Measurements from ENCODE around the gene ZNF205.
"Not testable (repeated sequence)": the region's sequence is repeated elsewhere in the genome, so short reads cannot be mapped to it uniquely, and the experiment has no call there.

ZNF205 gene

GRCh38 chr16:3068487-3068886, 43.9 kb upstream of the ZNF205 start:
- Mint-ChIP-seq H3K27me3 (ENCODE audit: low read depth, poor library complexity) (peaks cover 9% of the 10 kb centered on the region), H3K4me1 (peaks cover 38% of the 10 kb centered on the region), H3K9me3 (no peaks in the 10 kb centered on the region), H3K36me3 (ENCODE audit: low read depth) (no peaks in the 10 kb centered on the region), H3K4me3 (no peak overlapping the region), H3K27ac (no peak overlapping the region)
- no peak for TF ChIP-seq CTCF (IDR thresholded peaks at IDR 0.05)
- no peak for DNase-seq

DNA sequence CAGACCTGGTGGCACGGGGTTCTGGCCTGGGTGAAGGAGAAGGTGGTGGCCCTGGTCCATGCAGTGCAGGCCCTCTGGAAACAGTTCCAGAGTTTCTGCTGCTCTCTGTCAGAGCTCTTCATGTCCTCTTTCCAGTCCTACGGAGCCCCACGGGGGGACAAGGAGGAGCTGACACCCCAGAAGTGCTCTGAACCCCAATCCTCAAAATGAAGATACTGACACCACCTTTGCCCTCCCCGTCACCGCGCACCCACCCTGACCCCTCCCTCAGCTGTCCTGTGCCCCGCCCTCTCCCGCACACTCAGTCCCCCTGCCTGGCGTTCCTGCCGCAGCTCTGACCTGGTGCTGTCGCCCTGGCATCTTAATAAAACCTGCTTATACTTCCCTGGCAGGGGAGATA, 43.2 kb upstream of the ZNF205 start:
- H3K4me1 Mint-ChIP-seq = peaks cover 45% of the 10 kb centered on the region
- not testable (repeated sequence) for H3K27me3 Mint-ChIP-seq (ENCODE audit: low read depth, poor library complexity); H3K4me3 Mint-ChIP-seq; H3K9me3 Mint-ChIP-seq; H3K27ac Mint-ChIP-seq; DNase-seq; H3K36me3 Mint-ChIP-seq (ENCODE audit: low read depth)

DNA sequence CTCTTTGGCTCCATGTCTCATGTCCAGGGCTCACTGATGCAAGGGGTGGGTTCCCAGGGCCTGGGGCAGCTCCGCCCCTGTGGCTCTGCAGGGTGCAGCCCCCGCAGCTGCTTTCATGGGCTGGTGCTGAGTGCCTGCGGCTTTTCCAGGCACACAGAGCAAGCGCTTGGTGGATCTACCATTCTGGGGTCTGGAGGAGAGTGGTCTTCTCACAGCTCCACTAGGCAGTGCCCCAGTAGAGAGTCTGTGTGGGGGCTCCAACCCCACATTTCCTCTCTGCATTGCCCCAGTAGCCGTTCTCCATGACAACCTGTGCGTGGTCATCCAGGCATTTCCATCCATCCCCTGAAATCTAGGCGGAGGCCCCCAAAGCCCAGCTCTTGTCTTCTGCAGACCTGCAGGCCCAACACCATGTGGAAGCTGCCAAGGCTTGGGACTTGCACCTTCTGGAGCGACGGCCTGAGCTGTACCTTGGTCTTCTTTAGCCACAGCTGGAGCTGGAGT, 41.7 kb upstream of the ZNF205 start:
- no peak overlapping the region for H3K4me3 Mint-ChIP-seq
- no peak for DNase-seq
- no peaks in the 10 kb centered on the region for H3K36me3 Mint-ChIP-seq (ENCODE audit: low read depth)

DNA sequence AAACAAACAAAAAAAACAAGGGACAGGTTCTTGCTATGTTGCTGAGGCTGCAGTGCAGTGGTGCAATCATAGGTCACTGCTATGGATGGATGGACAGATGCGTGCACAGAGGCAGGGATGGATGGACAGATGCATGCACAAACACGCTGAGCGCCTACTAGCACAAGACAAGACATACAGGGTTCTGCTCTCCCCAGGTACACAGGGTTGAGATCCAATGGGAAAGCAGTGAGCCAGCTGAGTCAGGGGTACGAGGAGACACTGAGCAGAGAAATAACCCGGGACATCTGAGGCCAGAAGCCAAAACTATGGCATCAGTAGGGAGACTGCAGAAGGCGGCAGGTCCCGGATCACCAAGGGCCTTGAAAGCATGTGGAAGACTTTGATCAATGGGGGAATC, 40.7 kb upstream of the ZNF205 start:
- H3K36me3 Mint-ChIP-seq (ENCODE audit: low read depth) = no peaks in the 10 kb centered on the region

More for the DNA sequence above, 41.7 kb upstream of the ZNF205 start:
- peaks cover 53% of the 10 kb centered on the region for H3K4me1 Mint-ChIP-seq
- TF ChIP-seq CTCF (IDR thresholded peaks at IDR 0.05) = no peak
- H3K27ac Mint-ChIP-seq = no peak overlapping the region
- peaks cover 16% of the 10 kb centered on the region for H3K27me3 Mint-ChIP-seq (ENCODE audit: low read depth, poor library complexity)
- no peaks in the 10 kb centered on the region for H3K9me3 Mint-ChIP-seq

GRCh38 chr16:3072148-3072547, 40.2 kb upstream of the ZNF205 start:
- H3K27ac Mint-ChIP-seq; DNase-seq; H3K4me3 Mint-ChIP-seq; H3K36me3 Mint-ChIP-seq (ENCODE audit: low read depth); H3K9me3 Mint-ChIP-seq: not testable (repeated sequence)
- Mint-ChIP-seq H3K27me3 (ENCODE audit: low read depth, poor library complexity) (peaks cover 22% of the 10 kb centered on the region), H3K4me1 (peaks cover 50% of the 10 kb centered on the region)

More for the DNA sequence above, 40.7 kb upstream of the ZNF205 start:
- H3K27me3 Mint-ChIP-seq (ENCODE audit: low read depth, poor library complexity) = peaks cover 20% of the 10 kb centered on the region
- H3K9me3 Mint-ChIP-seq = no peaks in the 10 kb centered on the region
- H3K27ac Mint-ChIP-seq = peak overlapping the region; percentile 24
- H3K4me3 Mint-ChIP-seq = no peak overlapping the region
- no peak for TF ChIP-seq CTCF (IDR thresholded peaks at IDR 0.05)
- no peak for DNase-seq
- peaks cover 54% of the 10 kb centered on the region for H3K4me1 Mint-ChIP-seq

- peaks cover 48% of the 10 kb centered on the region for H3K4me1 Mint-ChIP-seq
- not testable (repeated sequence) for H3K4me3 Mint-ChIP-seq; DNase-seq; H3K36me3 Mint-ChIP-seq (ENCODE audit: low read depth); H3K9me3 Mint-ChIP-seq; H3K27ac Mint-ChIP-seq
- H3K27me3 Mint-ChIP-seq (ENCODE audit: low read depth, poor library complexity) = peaks cover 22% of the 10 kb centered on the region
These were observed 39.7 kb upstream of the ZNF205 start for GRCh38 chr16:3072576-3073263.

- TF ChIP-seq CTCF (IDR thresholded peaks at IDR 0.05) = no peak
- no peak for DNase-seq
- no peaks in the 10 kb centered on the region for H3K9me3 Mint-ChIP-seq
- peaks cover 48% of the 10 kb centered on the region for H3K4me1 Mint-ChIP-seq
- H3K27ac Mint-ChIP-seq = no peak overlapping the region
- H3K36me3 Mint-ChIP-seq (ENCODE audit: low read depth) = no peaks in the 10 kb centered on the region
- H3K27me3 Mint-ChIP-seq (ENCODE audit: low read depth, poor library complexity) = peaks cover 22% of the 10 kb centered on the region
- no peak overlapping the region for H3K4me3 Mint-ChIP-seq
These were observed 38.9 kb upstream of the ZNF205 start for GRCh38 chr16:3073448-3073847.
